HepG2 (cell line): Measurements from ENCODE around the gene PRKAR1B. TPM values are rescaled to one million over a fixed set of nuclear protein-coding genes. Genes with fewer than 3 reads are reported as not detected.

Experiments used
- ATAC-seq: fragments of 200-7000 bp; cut with Tn5 transposase; 3 replicates; pipeline ENCODE4 v1.9.1; 2020; ENCODE audit warnings: mild to moderate bottlenecking, moderate library complexity
- BruUV-seq: library from RNA; stranded (reverse); fragments of 400-500 nt; replicated peaks from 2 replicates; lab custom pipeline; 2021; lab: Mats Ljungman, UMichigan
- CTCF ChIA-PET: fragments of 300-600 bp; formaldehyde crosslinking; extraction: SDS; loops from one replicate; lab custom pipeline; 2021; ENCODE audit warnings: low total read pairs, inconsistent platforms, low intra/inter-chr PET ratio; lab: Yijun Ruan, JAX
- POLR2A ChIA-PET: fragments of 350-600 bp; sonication (Branson Sonifier 250); formaldehyde crosslinking; loops from one replicate; lab custom pipeline; 2020; ENCODE audit warnings: antibody characterized with exemption, inconsistent platforms; lab: Yijun Ruan, JAX
- DNase-seq: peaks from one replicate; pipeline ENCODE4 v3.0.0-alpha.2; 2015; ENCODE audit warnings: low spot score
- FAIRE-seq: peaks from 3 replicates; lab custom pipeline; 2011; peaks lifted over from hg19 to GRCh38; lab: Jason Lieb, UNC
- H2AFZ ChIP-seq: one replicate; pipeline ENCODE4 v1.6.1; 2011; ENCODE audit warnings: low read length, inconsistent platforms
- H3K27ac ChIP-seq: fragments of 300-600 bp; 3 replicates; pipeline ENCODE4 v1.8.0; 2011; ENCODE audit warnings: mixed run types, mild to moderate bottlenecking, mixed read lengths, low read length, inconsistent platforms; ENCODE audit not compliant: insufficient read depth; ENCODE audit errors: extremely low read length
- H3K27me3 ChIP-seq, 2 experiments: fragments of 200-600 bp in 1 of 2; 2 replicates in 1 of 2; 3 replicates in 1 of 2; pipeline versions ENCODE4 v1.6.0 to v1.8.0; 2011; ENCODE audit warnings: low read length in 2 of 2, mild to moderate bottlenecking in 2 of 2, moderate library complexity in 2 of 2, inconsistent platforms in 1 of 2; ENCODE audit not compliant: insufficient read depth in 2 of 2, control insufficient read depth in 1 of 2
- H3K36me3 ChIP-seq, 2 experiments: fragments of 200-600 bp in 1 of 2; replicated peaks in 1 of 2; 2 replicates in 1 of 2; 3 replicates in 1 of 2; pipeline versions ENCODE4 v1.5.1 to v1.8.0; 2011; ENCODE audit warnings: low read length in 2 of 2, inconsistent platforms in 1 of 2; ENCODE audit not compliant: insufficient read depth in 2 of 2, control insufficient read depth in 1 of 2
- H3K4me1 ChIP-seq: 2 replicates; pipeline ENCODE4 v1.5.1; 2012; ENCODE audit warnings: low read length, inconsistent platforms; ENCODE audit not compliant: insufficient read depth
- H3K4me2 ChIP-seq: 2 replicates; pipeline ENCODE4 v1.6.0; 2011; ENCODE audit warnings: low read depth, low read length, inconsistent platforms
- H3K4me3 ChIP-seq, 3 experiments: fragments of 200-600 bp in 1 of 3; sonication (generic), shearing (Covaris generic) in 1 of 3; replicated peaks in 1 of 3; 2 replicates each; pipeline ENCODE4 v1.5.1; 2011 to 2016; ENCODE audit warnings: low read length in 3 of 3, inconsistent platforms in 2 of 3, low read depth in 2 of 3, mild to moderate bottlenecking in 2 of 3, control low read depth in 1 of 3, mixed read lengths in 1 of 3; ENCODE audit not compliant: insufficient read depth in 1 of 3
- H3K79me2 ChIP-seq: one replicate; pipeline ENCODE4 v1.6.1; 2011; ENCODE audit warnings: low read length, inconsistent platforms; ENCODE audit not compliant: insufficient read depth
- H3K9ac ChIP-seq: 2 replicates; pipeline ENCODE4 v1.6.0; 2011; ENCODE audit warnings: mild to moderate bottlenecking, low read depth, low read length, inconsistent platforms; ENCODE audit not compliant: insufficient read depth
- H3K9me3 ChIP-seq: 2 replicates; pipeline ENCODE4 v1.5.1; 2012; ENCODE audit warnings: mild to moderate bottlenecking, low read length
- H4K20me1 ChIP-seq: 2 replicates; pipeline ENCODE4 v1.6.0; 2011; ENCODE audit warnings: inconsistent platforms, mild to moderate bottlenecking, low read length, moderate library complexity; ENCODE audit not compliant: insufficient read depth
- ATF2 ChIP-seq: sonication (generic); formaldehyde crosslinking; IDR thresholded peaks from 2 replicates; pipeline ENCODE4 v1.4.0; 2020; ENCODE audit warnings: missing genetic modification reagents
- HINFP ChIP-seq: sonication (generic); formaldehyde crosslinking; IDR thresholded peaks from 2 replicates; pipeline ENCODE4 v1.4.0; 2020; ENCODE audit warnings: low read depth, mild to moderate bottlenecking, missing genetic modification reagents
- HNF4G ChIP-seq, 2 experiments: sonication (generic) in 1 of 2; formaldehyde crosslinking in 1 of 2; IDR thresholded peaks; 2 replicates each; pipeline versions ENCODE4 v1.4.0 to v1.6.1; 2011 to 2020; ENCODE audit warnings: borderline replicate concordance in 2 of 2, low read depth in 2 of 2, mild to moderate bottlenecking in 2 of 2, low read length in 1 of 2, missing genetic modification reagents in 1 of 2, moderate library complexity in 1 of 2
- KDM2A ChIP-seq: sonication (generic); formaldehyde crosslinking; IDR thresholded peaks from 2 replicates; pipeline ENCODE4 v1.4.0; 2020; ENCODE audit warnings: low read depth, missing genetic modification reagents, borderline replicate concordance
- MNT ChIP-seq: fragments of 450-650 bp; IDR thresholded peaks from 2 replicates; pipeline ENCODE4 v1.6.1; 2016
- NCOA2 ChIP-seq: sonication (generic); formaldehyde crosslinking; IDR thresholded peaks from 2 replicates; pipeline ENCODE4 v1.8.0; 2022; ENCODE audit warnings: inconsistent platforms
- NFIB ChIP-seq: sonication (generic); formaldehyde crosslinking; IDR thresholded peaks from 2 replicates; pipeline ENCODE4 v1.9.0; 2021; ENCODE audit warnings: missing genetic modification reagents, mild to moderate bottlenecking, borderline replicate concordance
- RORA ChIP-seq: sonication (generic); formaldehyde crosslinking; IDR thresholded peaks from 2 replicates; pipeline ENCODE4 v1.5.0; 2020; ENCODE audit warnings: mild to moderate bottlenecking, missing genetic modification reagents, moderate library complexity
- SP140L ChIP-seq: sonication (generic); formaldehyde crosslinking; IDR thresholded peaks from 2 replicates; pipeline ENCODE4 v1.4.0; 2020; ENCODE audit warnings: missing genetic modification reagents, borderline replicate concordance
- ZBTB33 ChIP-seq: sonication (generic); formaldehyde crosslinking; IDR thresholded peaks from 2 replicates; pipeline ENCODE4 v1.4.0; 2020; ENCODE audit warnings: missing genetic modification reagents
- ZFP36L2 ChIP-seq: sonication (generic); formaldehyde crosslinking; IDR thresholded peaks from 2 replicates; pipeline ENCODE4 v1.4.0; 2020; ENCODE audit warnings: missing genetic modification reagents
- ZNF337 ChIP-seq: sonication (generic); formaldehyde crosslinking; IDR thresholded peaks from 2 replicates; pipeline ENCODE4 v1.5.1; 2020; ENCODE audit warnings: missing genetic modification reagents, low read depth, mild to moderate bottlenecking, borderline replicate concordance
- ZNF550 ChIP-seq: sonication (generic); formaldehyde crosslinking; IDR thresholded peaks from 2 replicates; pipeline ENCODE4 v1.4.0; 2020; ENCODE audit warnings: mild to moderate bottlenecking, missing genetic modification reagents, borderline replicate concordance
- ZNF552 ChIP-seq: sonication (generic); formaldehyde crosslinking; IDR thresholded peaks from 2 replicates; pipeline ENCODE4 v1.9.0; 2022; ENCODE audit warnings: missing genetic modification reagents, mild to moderate bottlenecking, borderline replicate concordance
- ZNF562 ChIP-seq: sonication (generic); formaldehyde crosslinking; IDR thresholded peaks from 2 replicates; pipeline ENCODE4 v1.8.0; 2022; ENCODE audit warnings: missing genetic modification reagents, borderline replicate concordance
- ZNF761 ChIP-seq: sonication (generic); formaldehyde crosslinking; conservative IDR thresholded peaks from 2 replicates; pipeline ENCODE4 v1.4.0; 2020; ENCODE audit warnings: mild to moderate bottlenecking, missing genetic modification reagents
- ZSCAN21 ChIP-seq: sonication (generic); formaldehyde crosslinking; IDR thresholded peaks from 2 replicates; pipeline ENCODE4 v1.8.0; 2022; ENCODE audit warnings: mild to moderate bottlenecking, missing genetic modification reagents, moderate library complexity, borderline replicate concordance
- WGBS: methylation state at CpG from one replicate; pipeline ENCODE4 v1.1.6; 2017; ENCODE audit warnings: low lambda C conversion rate; 5-methylcytosine and 5-hydroxymethylcytosine counted together
- in situ Hi-C: cut with HindIII; loops from 2 replicates; pipeline ENCODE4 v1.10.0; 2017; ENCODE audit warnings: low pct_unique_long_range_greater_than_20kb; ENCODE audit not compliant: extremely low pct_ligation_motif_present
- intact Hi-C: fragments of 100-400 bp; cut with micrococcal nuclease; formaldehyde crosslinking; loops from one replicate; pipeline ENCODE4 v1.10.0; 2022; ENCODE audit not compliant: unreplicated experiment
- polyA plus RNA-seq, 8 experiments: library from polyadenylated mRNA; depleted of rRNA in 3 of 8; stranded (reverse) in 7 of 8; unstranded in 1 of 8; fragments of >200 nt; fragmentation: Illumina TruSeq in 4 of 8; extraction: Trizol in 4 of 8; gene quantifications; 2 replicates each; pipeline versions ENCODE4 v1.2.1 to v1.2.3, GENCODE V29; 2011 to 2016; ENCODE audit warnings: low read depth in 4 of 8, missing spikeins in 1 of 8, mixed read lengths in 1 of 8; ENCODE audit not compliant: insufficient read depth in 1 of 8
- total RNA-seq, 5 experiments: library from RNA; depleted of rRNA; stranded (reverse); fragments of >200 nt; fragmentation: Illumina TruSeq; extraction: Trizol; gene quantifications; 2 replicates each; pipeline ENCODE4 v1.2.3, GENCODE V29; 2016; ENCODE audit warnings: low read depth in 1 of 5

Gene PRKAR1B
- total and polyA plus RNA-seq, 2 of the 13 experiments (the other 11 are each of a cell fraction or from before 2014, with no cell fraction given), result 7.9 to 28.2 TPM

- no peak for TF ChIP-seq NFIB
- TF ChIP-seq, all 625 proteins: peak for 0
These were observed 43.7 kb upstream of the PRKAR1B start (continued) for GRCh38 chr7:770741-771166.

- ATAC-seq, result no peak
- Histone ChIP-seq H3K27ac (no peak overlapping the region), H3K27me3 (no peaks in the 10 kb centered on the region), H3K4me1 (peaks cover 8% of the 10 kb centered on the region), H3K36me3 (peaks cover 10 to 48% of the 10 kb centered on the region in 2 experiments; a peak in 4 of 5 replicates), H3K9ac (no peak overlapping the region), H2AFZ (no peak overlapping the region), H3K79me2 (no peaks in the 10 kb centered on the region), H3K9me3 (no peaks in the 10 kb centered on the region), H4K20me1 (0 out of 2 replicates have a peak, but pooled peaks cover 2% of the 10 kb centered on the region), H3K4me2 (no peak overlapping the region), H3K4me3 (no peak overlapping the region)
- CTCF ChIA-PET, result no interaction called here
- in situ Hi-C loops, result no loop called here
- BruUV-seq, result no TSS peak
- 97% methylated on average over 9 of the region's 14 CpGs for WGBS
- DNase-seq, result no peak
- no peak for TF ChIP-seq ZNF552 (CRISPR knock-in tag)
- no peak for TF ChIP-seq ZNF337 (CRISPR knock-in tag)
- TF ChIP-seq HINFP (CRISPR knock-in tag), result no peak
- no peak for TF ChIP-seq MNT
- TF ChIP-seq ATF2, result no peak
- no peak for TF ChIP-seq SP140L (CRISPR knock-in tag)
- TF ChIP-seq NCOA2 (CRISPR knock-in tag), result no peak
- TF ChIP-seq HNF4G (IDR thresholded peaks at IDR 0.05; ENCODE audit: borderline replicate concordance, low read depth, low read length), result no peak
- no peak for TF ChIP-seq HNF4G (CRISPR knock-in tag; IDR thresholded peaks at IDR 0.05; ENCODE audit: borderline replicate concordance, low read depth)
- TF ChIP-seq KDM2A, result no peak
- TF ChIP-seq ZBTB33 (CRISPR knock-in tag), result no peak
- TF ChIP-seq ZSCAN21, result no peak
- no peak for TF ChIP-seq ZFP36L2
- TF ChIP-seq ZNF562 (CRISPR knock-in tag), result no peak
- no peak for TF ChIP-seq RORA (CRISPR knock-in tag)
- no peak for TF ChIP-seq ZNF550
- TF ChIP-seq ZNF761 (CRISPR knock-in tag), result no peak
- POLR2A ChIA-PET, result no interaction called here
- FAIRE-seq, result no peak
- intact Hi-C loops, result no loop called here
These were observed 43.3 kb upstream of the PRKAR1B start for GRCh38 chr7:770336-770735.
